Left lung (tissue), 10 donors: ENCODE results near the gene EXT2. TPM values are rescaled to one million over a fixed set of nuclear protein-coding genes. Genes with fewer than 3 reads are reported as not detected.

Source experiments
- ATAC-seq: fragments of 200-7000 bp; cut with Tn5 transposase; one replicate; pipeline ENCODE4 v1.9.1; 2020; ENCODE audit warnings: moderate library complexity
- DNase-seq, 4 donors: peaks; one replicate each; pipeline ENCODE4 v3.0.0-alpha.2; 2013 to 2020
- H3K27ac ChIP-seq, 2 donors: fragments of 200-600 bp; sonication (generic) in 1 of 2; one replicate each; pipeline versions ENCODE4 v1.5.0 to v1.8.0; 2020 to 2021
- H3K27me3 ChIP-seq, 2 donors: fragments of 200-600 bp; sonication (generic) in 1 of 2; one replicate each; pipeline versions ENCODE4 v1.5.0 to v1.8.0; 2020 to 2021
- H3K36me3 ChIP-seq, 2 donors: fragments of 200-600 bp; sonication (generic) in 1 of 2; one replicate each; pipeline versions ENCODE4 v1.5.0 to v1.8.0; 2020 to 2021
- H3K4me1 ChIP-seq, 2 donors: fragments of 200-600 bp; one replicate each; pipeline ENCODE4 v1.8.0; 2021
- H3K4me3 ChIP-seq, 2 donors: fragments of 200-600 bp; sonication (generic) in 1 of 2; one replicate each; pipeline versions ENCODE4 v1.5.0 to v1.8.0; 2020 to 2021; ENCODE audit warnings: mild to moderate bottlenecking in 1 of 2
- H3K9me3 ChIP-seq, 2 donors: fragments of 200-600 bp; sonication (generic) in 1 of 2; one replicate each; pipeline versions ENCODE4 v1.5.0 to v1.8.0; 2020 to 2021
- intact Hi-C, 2 donors: fragments of 100-400 bp; cut with DNase I; formaldehyde crosslinking; loops; one replicate each; pipeline versions ENCODE4 v1.11.2 to v1.14.2; 2022
- polyA plus RNA-seq, 6 donors: library from polyadenylated mRNA; unstranded; fragments of 120-200 nt; gene quantifications; one replicate each; pipeline ENCODE4 v1.2.1, GENCODE V29; 2013; ENCODE audit not compliant: insufficient read length in 6 of 6
- total RNA-seq, 2 donors: library from RNA; stranded (reverse); fragmentation: NEBNext Ultra II Directional; extraction: Animal tissue kit (Norgen Biotek cat#: 25700); gene quantifications; one replicate each; pipeline ENCODE4 v1.2.1, GENCODE V29; 2021
- TF ChIP-seq, protein P1 (sequence below), 2 donors: fragments of 200-600 bp; sonication (generic) in 1 of 2; IDR thresholded peaks; one replicate each; pipeline versions ENCODE4 v1.5.0 to v1.8.0; 2021; ENCODE audit warnings: antibody characterized with exemption in 2 of 2
- donor health status: DM: no; HTN: yes; CAD: no.
- donor health status: DM: no; HTN: no; CAD: no.

Gene EXT2
- total and polyA plus RNA-seq, 8 donors, result 56.4 to 85.0 (median 76.8) TPM

DNA sequence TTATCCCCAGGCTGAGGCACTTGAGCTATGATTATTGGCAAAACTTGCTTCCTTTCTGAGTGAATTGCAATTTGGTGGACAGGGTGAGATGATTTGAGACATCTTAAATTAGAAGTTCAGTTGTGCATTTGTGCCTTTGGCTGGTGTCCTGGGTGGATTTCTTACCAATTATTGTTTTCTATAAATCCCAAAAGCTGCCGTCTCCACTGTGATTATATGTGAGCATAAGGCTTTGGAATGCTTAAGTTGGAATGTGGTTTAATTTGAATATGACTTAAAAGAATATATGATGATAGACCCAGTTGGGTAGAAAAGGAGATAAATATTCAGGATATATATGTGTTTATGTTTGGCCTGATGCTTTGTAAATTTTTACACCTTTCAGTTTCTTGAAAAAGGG is 70.0 kb downstream of the EXT2 start:
- H3K27me3 ChIP-seq, result no peaks in the 10 kb centered on the region
- TF ChIP-seq, protein P1, sequence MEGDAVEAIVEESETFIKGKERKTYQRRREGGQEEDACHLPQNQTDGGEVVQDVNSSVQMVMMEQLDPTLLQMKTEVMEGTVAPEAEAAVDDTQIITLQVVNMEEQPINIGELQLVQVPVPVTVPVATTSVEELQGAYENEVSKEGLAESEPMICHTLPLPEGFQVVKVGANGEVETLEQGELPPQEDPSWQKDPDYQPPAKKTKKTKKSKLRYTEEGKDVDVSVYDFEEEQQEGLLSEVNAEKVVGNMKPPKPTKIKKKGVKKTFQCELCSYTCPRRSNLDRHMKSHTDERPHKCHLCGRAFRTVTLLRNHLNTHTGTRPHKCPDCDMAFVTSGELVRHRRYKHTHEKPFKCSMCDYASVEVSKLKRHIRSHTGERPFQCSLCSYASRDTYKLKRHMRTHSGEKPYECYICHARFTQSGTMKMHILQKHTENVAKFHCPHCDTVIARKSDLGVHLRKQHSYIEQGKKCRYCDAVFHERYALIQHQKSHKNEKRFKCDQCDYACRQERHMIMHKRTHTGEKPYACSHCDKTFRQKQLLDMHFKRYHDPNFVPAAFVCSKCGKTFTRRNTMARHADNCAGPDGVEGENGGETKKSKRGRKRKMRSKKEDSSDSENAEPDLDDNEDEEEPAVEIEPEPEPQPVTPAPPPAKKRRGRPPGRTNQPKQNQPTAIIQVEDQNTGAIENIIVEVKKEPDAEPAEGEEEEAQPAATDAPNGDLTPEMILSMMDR (IDR thresholded peaks at IDR 0.05), result no peak
- intact Hi-C loops, result no loop called here
- H3K4me3 ChIP-seq, result no peak overlapping the region
- H3K4me1 ChIP-seq, result no peaks in the 10 kb centered on the region
- no peak overlapping the region for H3K27ac ChIP-seq
- ATAC-seq (no peak), DNase-seq (no peak)
- no peaks in the 10 kb centered on the region for H3K36me3 ChIP-seq
- H3K9me3 ChIP-seq, result no peaks in the 10 kb centered on the region

DNA sequence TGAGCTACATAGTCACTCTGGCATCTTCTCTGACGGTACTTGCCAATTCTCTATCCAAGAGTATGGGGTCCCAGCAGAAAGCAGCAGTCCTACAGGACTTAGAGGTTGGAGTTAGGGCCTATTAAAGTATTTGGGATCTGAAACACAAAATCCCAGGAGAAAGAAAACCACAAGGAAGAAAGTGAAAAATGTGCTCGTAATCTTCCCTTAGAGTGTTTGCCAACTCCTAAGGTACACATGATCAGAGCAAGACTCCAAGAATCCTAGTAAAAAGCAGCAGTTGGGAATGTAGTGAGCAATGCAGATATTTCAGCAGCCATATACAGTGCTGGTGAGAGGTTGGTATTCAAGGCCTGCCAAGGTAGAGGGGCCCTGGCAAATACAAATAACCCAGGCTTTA is 71.6 kb downstream of the EXT2 start:
- no peaks in the 10 kb centered on the region for H3K9me3 ChIP-seq
- peaks cover 0 to 5% of the 10 kb centered on the region in 2 donors for H3K36me3 ChIP-seq
- intact Hi-C loops, result no loop called here
- H3K4me1 ChIP-seq, result no peaks in the 10 kb centered on the region
- DNase-seq (no peak), ATAC-seq (peak; percentile 49)
- no peaks in the 10 kb centered on the region for H3K27me3 ChIP-seq
- H3K27ac ChIP-seq, result no peak overlapping the region
- TF ChIP-seq, protein P1 (IDR thresholded peaks at IDR 0.05), result no peak
- no peak overlapping the region for H3K4me3 ChIP-seq

DNA sequence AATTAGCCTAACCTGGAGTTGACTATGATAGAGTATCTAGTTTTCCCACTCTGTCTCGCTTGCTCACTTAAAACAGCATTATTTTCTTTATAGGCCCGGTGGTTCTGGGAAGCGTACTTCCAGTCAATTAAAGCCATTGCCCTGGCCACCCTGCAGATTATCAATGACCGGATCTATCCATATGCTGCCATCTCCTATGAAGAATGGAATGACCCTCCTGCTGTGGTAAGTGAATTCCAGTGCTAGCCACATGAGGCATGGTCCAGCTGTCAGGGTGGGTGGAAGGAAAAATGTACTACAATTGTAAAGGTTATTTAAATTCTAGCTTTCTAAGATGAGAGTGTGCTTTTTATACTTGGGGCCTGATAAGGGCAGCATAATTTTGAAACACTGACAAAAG is 76.0 kb downstream of the EXT2 start:
- DNase-seq (no peak), ATAC-seq (no peak)
- Histone ChIP-seq H3K27me3 (no peaks in the 10 kb centered on the region), H3K4me1 (no peaks in the 10 kb centered on the region), H3K36me3 (peaks cover 0 to 17% of the 10 kb centered on the region in 2 donors), H3K9me3 (no peaks in the 10 kb centered on the region), H3K27ac (no peak overlapping the region), H3K4me3 (no peak overlapping the region)
- TF ChIP-seq, protein P1 (IDR thresholded peaks at IDR 0.05), result no peak
- intact Hi-C loops, result no loop called here

DNA sequence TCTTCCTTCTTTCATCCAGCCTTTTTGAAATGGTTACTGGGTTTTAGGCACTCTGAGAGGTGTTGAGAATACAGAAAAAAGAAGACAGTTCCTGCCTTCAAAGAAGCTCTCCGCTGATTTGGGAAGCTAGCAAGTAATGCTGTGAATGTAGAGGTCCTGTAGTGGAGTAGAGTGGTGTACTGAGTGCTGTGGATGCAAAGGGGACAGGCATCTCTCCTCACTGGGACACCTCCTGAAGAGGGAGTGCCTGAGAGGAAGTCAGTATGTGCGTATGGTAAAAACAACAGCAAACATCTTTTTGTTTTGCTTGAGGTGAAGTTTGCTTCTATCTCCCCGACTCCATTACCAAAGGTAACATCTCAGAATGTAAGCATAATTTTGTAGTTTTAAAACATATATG is 77.5 kb downstream of the EXT2 start:
- no peaks in the 10 kb centered on the region for H3K9me3 ChIP-seq
- TF ChIP-seq, protein P1 (IDR thresholded peaks at IDR 0.05), result no peak
- H3K27me3 ChIP-seq, result no peaks in the 10 kb centered on the region
- no peak overlapping the region for H3K27ac ChIP-seq
- no peak for DNase-seq
- no peak for ATAC-seq
- intact Hi-C loops, result no loop called here
- H3K4me3 ChIP-seq, result no peak overlapping the region
- no peaks in the 10 kb centered on the region for H3K4me1 ChIP-seq
- peaks cover 0 to 17% of the 10 kb centered on the region in 2 donors for H3K36me3 ChIP-seq

DNA sequence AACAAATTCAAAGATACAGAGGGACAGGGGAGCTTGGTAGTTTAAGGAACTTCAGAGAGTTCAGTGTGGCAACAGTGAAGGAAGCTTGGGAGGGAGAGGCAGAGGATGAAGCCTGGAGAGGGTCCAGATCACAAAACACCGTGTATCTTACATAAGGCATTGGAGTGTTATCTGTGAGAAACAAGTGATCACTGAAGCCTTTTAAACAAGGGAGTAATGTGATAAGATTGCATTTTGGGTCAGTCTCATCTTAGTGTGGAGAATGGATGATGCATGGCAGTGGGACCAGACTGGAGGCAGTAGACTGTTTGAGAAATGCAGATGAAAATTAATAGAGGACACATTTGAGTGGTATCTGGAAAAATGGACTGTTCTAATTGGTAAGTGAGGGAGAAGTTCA is 79.4 kb downstream of the EXT2 start:
- Histone ChIP-seq H3K9me3 (no peaks in the 10 kb centered on the region), H3K27me3 (no peaks in the 10 kb centered on the region), H3K27ac (no peak overlapping the region), H3K36me3 (peaks cover 0 to 17% of the 10 kb centered on the region in 2 donors), H3K4me1 (no peaks in the 10 kb centered on the region), H3K4me3 (no peak overlapping the region)
- intact Hi-C loops, result no loop called here
- TF ChIP-seq, protein P1 (IDR thresholded peaks at IDR 0.05), result no peak
- ATAC-seq (no peak), DNase-seq (no peak)
